IMR-90 (cell line): ENCODE data around the gene EDA. TPM values are rescaled to one million over a fixed set of nuclear protein-coding genes. Genes with fewer than 3 reads are reported as not detected.

Source experiments
- ATAC-seq: fragments of 200-7000 bp; cut with Tn5 transposase; 2 replicates; pipeline ENCODE4 v1.9.1; 2020; ENCODE audit warnings: low read depth, mild to moderate bottlenecking, moderate library complexity
- BruUV-seq: library from RNA; stranded (reverse); fragments of 400-500 nt; replicated peaks from 2 replicates; lab custom pipeline; 2021; lab: Mats Ljungman, UMichigan
- CTCF ChIA-PET: fragments of 300-600 bp; formaldehyde crosslinking; extraction: SDS; loops from one replicate; lab custom pipeline; 2021; ENCODE audit warnings: antibody characterized with exemption; lab: Yijun Ruan, JAX
- POLR2A ChIA-PET: fragments of 300-600 bp; sonication (Branson Sonifier 250); formaldehyde crosslinking; loops from one replicate; lab custom pipeline; 2022; ENCODE audit warnings: antibody characterized with exemption; ENCODE audit not compliant: unreplicated experiment; lab: Charles Lee
- DNase-seq: peaks from one replicate; pipeline ENCODE4 v3.0.0; 2013
- H2AFZ ChIP-seq: replicated peaks from 2 replicates; pipeline ENCODE3; 2013; ENCODE audit warnings: low read length, mild to moderate bottlenecking; ENCODE audit not compliant: poor library complexity
- H2AK5ac ChIP-seq: 2 replicates; pipeline ENCODE4 v1.6.1; 2013; ENCODE audit warnings: low read depth, low read length, inconsistent platforms
- H2AK9ac ChIP-seq: replicated peaks from 2 replicates; pipeline ENCODE3; 2013; ENCODE audit warnings: mild to moderate bottlenecking, low read depth, low read length, moderate library complexity; ENCODE audit not compliant: poor library complexity
- H2BK120ac ChIP-seq: 2 replicates; pipeline ENCODE4 v1.6.1; 2013; ENCODE audit warnings: low read depth, low read length, inconsistent platforms
- H2BK15ac ChIP-seq: 3 replicates; pipeline ENCODE4 v1.6.1; 2013; ENCODE audit warnings: low read depth, low read length, inconsistent platforms
- H2BK20ac ChIP-seq: 2 replicates; pipeline ENCODE4 v1.6.1; 2013; ENCODE audit warnings: low read depth, mild to moderate bottlenecking, inconsistent platforms, low read length, moderate library complexity
- H2BK5ac ChIP-seq: 2 replicates; pipeline ENCODE4 v1.6.1; 2013; ENCODE audit warnings: mild to moderate bottlenecking, low read depth, low read length, inconsistent platforms; ENCODE audit not compliant: poor library complexity, severe bottlenecking
- H3K14ac ChIP-seq: replicated peaks from 2 replicates; pipeline ENCODE4 v1.6.1; 2013; ENCODE audit warnings: low read depth, low read length, inconsistent platforms
- H3K18ac ChIP-seq: 2 replicates; pipeline ENCODE4 v1.6.1; 2013; ENCODE audit warnings: low read depth, low read length, control low read depth
- H3K23ac ChIP-seq: 2 replicates; pipeline ENCODE4 v1.6.1; 2013; ENCODE audit warnings: low read depth, low read length, inconsistent platforms
- H3K27ac ChIP-seq: 2 replicates; pipeline ENCODE4 v1.5.1; 2013; ENCODE audit warnings: mild to moderate bottlenecking, control low read depth, low read length; ENCODE audit not compliant: insufficient read depth
- H3K27me3 ChIP-seq: 2 replicates; pipeline ENCODE4 v1.6.1; 2013; ENCODE audit warnings: low read length; ENCODE audit not compliant: control insufficient read depth, insufficient read depth
- H3K36me3 ChIP-seq: 2 replicates; pipeline ENCODE4 v1.6.1; 2013; ENCODE audit warnings: low read length, mixed read lengths; ENCODE audit not compliant: control insufficient read depth, insufficient read depth
- H3K4ac ChIP-seq: 2 replicates; pipeline ENCODE4 v1.6.1; 2013; ENCODE audit warnings: low read depth, low read length, inconsistent platforms
- H3K4me1 ChIP-seq: 2 replicates; pipeline ENCODE4 v1.6.1; 2013; ENCODE audit warnings: low read length, mixed read lengths; ENCODE audit not compliant: control insufficient read depth, insufficient read depth
- H3K4me2 ChIP-seq: 2 replicates; pipeline ENCODE4 v1.6.1; 2013; ENCODE audit warnings: low read depth, mild to moderate bottlenecking, control low read depth, low read length, moderate library complexity
- H3K4me3 ChIP-seq: 2 replicates; pipeline ENCODE4 v1.5.1; 2013; ENCODE audit warnings: low read depth, mild to moderate bottlenecking, control low read depth, low read length, moderate library complexity; ENCODE audit not compliant: insufficient read depth
- H3K56ac ChIP-seq: 2 replicates; pipeline ENCODE4 v1.6.1; 2013; ENCODE audit warnings: low read length, inconsistent platforms; ENCODE audit not compliant: insufficient read depth; ENCODE audit errors: extremely low read depth
- H3K79me1 ChIP-seq, 2 experiments: 2 replicates each; pipeline ENCODE4 v1.6.1; 2013; ENCODE audit warnings: low read length in 2 of 2, inconsistent platforms in 1 of 2, low read depth in 1 of 2
- H3K9ac ChIP-seq: 2 replicates; pipeline ENCODE4 v1.6.1; 2013; ENCODE audit warnings: low read depth, low read length, control low read depth
- H3K9me1 ChIP-seq: 2 replicates; pipeline ENCODE4 v1.6.1; 2013; ENCODE audit warnings: low read length, inconsistent platforms; ENCODE audit not compliant: insufficient read depth
- H3K9me3 ChIP-seq: 2 replicates; pipeline ENCODE4 v1.6.1; 2013; ENCODE audit warnings: low read length; ENCODE audit not compliant: control insufficient read depth, insufficient read depth
- H4K20me1 ChIP-seq: 2 replicates; pipeline ENCODE4 v1.6.1; 2013; ENCODE audit warnings: low read length, inconsistent platforms; ENCODE audit not compliant: insufficient read depth
- H4K5ac ChIP-seq: 2 replicates; pipeline ENCODE4 v1.6.1; 2013; ENCODE audit warnings: mild to moderate bottlenecking, low read depth, low read length, control low read depth
- H4K8ac ChIP-seq, 2 experiments: 2 replicates each; pipeline ENCODE4 v1.6.1; 2013; ENCODE audit warnings: low read depth in 2 of 2, low read length in 2 of 2, control low read depth in 1 of 2, inconsistent platforms in 1 of 2
- H4K91ac ChIP-seq: 2 replicates; pipeline ENCODE4 v1.6.1; 2013; ENCODE audit warnings: low read depth, low read length, inconsistent platforms; ENCODE audit not compliant: insufficient read depth
- BHLHE40 ChIP-seq: fragments of 150-350 bp; IDR thresholded peaks from 2 replicates; pipeline ENCODE4 v1.6.1; 2016; ENCODE audit warnings: mild to moderate bottlenecking, low read depth, low read length
- MAFK ChIP-seq: IDR thresholded peaks from 2 replicates; pipeline ENCODE4 v1.6.1; 2012; ENCODE audit warnings: low read depth, low read length, improper control_type of control experiment
- NFE2L2 ChIP-seq: fragments of 150-350 bp; IDR thresholded peaks from 2 replicates; pipeline ENCODE4 v1.6.1; 2016; ENCODE audit warnings: low read depth, mild to moderate bottlenecking, low read length
- WGBS, 2 experiments: methylation state at CpG; one replicate each; pipeline versions ENCODE4 v1.1.5 to v1.1.7; 2013; ENCODE audit warnings: missing lambda C conversion rate in 2 of 2; ENCODE audit not compliant: insufficient read length in 1 of 2; ENCODE audit errors: extremely low coverage in 2 of 2; 5-methylcytosine and 5-hydroxymethylcytosine counted together
- dilution Hi-C: fragments of 300-500 bp; cut with HindIII; formaldehyde crosslinking; loops from one replicate; pipeline ENCODE4 v1.14.3; 2018; ENCODE audit warnings: low sequenced_read_pairs; ENCODE audit not compliant: unreplicated experiment
- in situ Hi-C: fragments of 300-500 bp; cut with MboI; formaldehyde crosslinking; loops from 3 replicates; pipeline ENCODE4 v1.14.3; 2019; ENCODE audit warnings: low sequenced_read_pairs, inconsistent platforms, mixed read lengths
- intact Hi-C: fragments of 100-400 bp; cut with micrococcal nuclease; formaldehyde crosslinking; loops from 2 replicates; pipeline ENCODE4 v1.10.0; 2022
- polyA plus RNA-seq, 3 experiments: library from polyadenylated mRNA; depleted of rRNA; stranded (reverse); fragments of >200 nt; gene quantifications; 2 replicates each; pipeline ENCODE4 v1.2.3, GENCODE V29; 2012; ENCODE audit warnings: low replicate concordance in 1 of 3
- total RNA-seq: library from RNA; depleted of rRNA; stranded (reverse); fragments of >200 nt; gene quantifications from 2 replicates; pipeline ENCODE4 v1.2.3, GENCODE V29; 2012

EDA gene
- total and polyA plus RNA-seq, 2 of the 4 experiments (the other 2 are of a cell fraction) = under 0.01 TPM; not detected in 1

- H2AK9ac ChIP-seq = no peak overlapping the region
Measured at GRCh38 chrX:69995362-69996112, 379.6 kb downstream of the EDA start.

More at GRCh38 chrX:69995362-69996112, 379.6 kb downstream of the EDA start:
- H3K4me1 ChIP-seq = no peaks in the 10 kb centered on the region
- no TSS peak for BruUV-seq
- ATAC-seq = no peak
- H3K36me3 ChIP-seq = no peaks in the 10 kb centered on the region
- no peaks in the 10 kb centered on the region for H3K9me3 ChIP-seq
- in situ Hi-C loops = no loop called here
- no peak overlapping the region for H4K91ac ChIP-seq
- no peak overlapping the region for H4K8ac ChIP-seq
- H3K9me1 ChIP-seq = no peaks in the 10 kb centered on the region
- CTCF ChIA-PET = no interaction called here
- no peak overlapping the region for H3K4ac ChIP-seq
- no peak for TF ChIP-seq NFE2L2
- no peak for TF ChIP-seq MAFK
- no peak for TF ChIP-seq BHLHE40
- H4K20me1 ChIP-seq = no peaks in the 10 kb centered on the region
- no peak overlapping the region for H2BK15ac ChIP-seq
- H2BK120ac ChIP-seq = no peak overlapping the region
- intact Hi-C loops = no loop called here
- no peak overlapping the region for H2AK5ac ChIP-seq
- H3K9ac ChIP-seq = no peak overlapping the region
- dilution Hi-C loops = no loop called here
- no peak for DNase-seq
- no peak overlapping the region for H2BK20ac ChIP-seq
- H3K56ac ChIP-seq = no peak overlapping the region
- no peaks in the 10 kb centered on the region; the same call in none of the 2 replicates for H3K27me3 ChIP-seq
- H3K4me2 ChIP-seq = no peak overlapping the region
- no CpG with 5 or more reads among the region's 2 CpGs for WGBS, 2 experiments
- POLR2A ChIA-PET = no interaction called here
- no peak overlapping the region for H3K18ac ChIP-seq
- no peak overlapping the region for H2AFZ ChIP-seq
- no peak overlapping the region for H4K5ac ChIP-seq
- no peak overlapping the region for H2BK5ac ChIP-seq
- H3K27ac ChIP-seq = no peak overlapping the region
- H3K4me3 ChIP-seq = no peak overlapping the region
- no peaks in the 10 kb centered on the region for H3K79me1 ChIP-seq
- H3K14ac ChIP-seq = no peak overlapping the region
- H3K23ac ChIP-seq = no peak overlapping the region
